ENCODE results near the gene CNTLN.
"Not testable (repeated sequence)": the region's sequence is repeated elsewhere in the genome, so short reads cannot be mapped to it uniquely, and the experiment has no call there.

CNTLN gene

DNA sequence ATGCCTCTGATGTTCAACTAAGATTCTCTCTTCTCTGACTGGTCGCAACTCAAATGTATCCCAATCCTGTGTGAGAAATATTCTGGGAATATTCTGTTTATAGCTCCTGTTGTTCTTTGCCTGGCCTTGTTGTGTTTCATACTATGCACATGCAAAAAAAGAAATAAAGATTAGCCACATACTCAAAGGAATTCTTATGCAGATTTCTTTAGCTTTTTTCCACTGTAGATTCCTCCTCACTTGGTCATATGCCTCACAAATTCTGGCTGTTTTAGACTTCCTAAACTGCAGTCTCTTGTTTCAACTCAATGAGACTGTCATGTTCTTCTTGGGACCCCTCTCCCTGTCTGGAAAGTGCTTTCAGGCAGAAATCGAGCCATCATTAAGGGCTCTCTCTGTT lies 226.5 kb downstream of the CNTLN start:
- Histone ChIP-seq H3K36me3 (replicated peaks) (no peaks in the 10 kb centered on the region), H3K4me1 (peaks cover 15% of the 10 kb centered on the region), H3K4me3 (no peak overlapping the region), H3K9me3 (no peaks in the 10 kb centered on the region), H3K27me3 (ENCODE audit: low read depth) (no peaks in the 10 kb centered on the region)
- in situ Hi-C loops (cut with MboI; ENCODE audit: low sequenced_read_pairs) = no loop called here
- DNase-seq (ENCODE audit: low spot score in 2 of 2) = peak; percentile 34 to 89

DNA sequence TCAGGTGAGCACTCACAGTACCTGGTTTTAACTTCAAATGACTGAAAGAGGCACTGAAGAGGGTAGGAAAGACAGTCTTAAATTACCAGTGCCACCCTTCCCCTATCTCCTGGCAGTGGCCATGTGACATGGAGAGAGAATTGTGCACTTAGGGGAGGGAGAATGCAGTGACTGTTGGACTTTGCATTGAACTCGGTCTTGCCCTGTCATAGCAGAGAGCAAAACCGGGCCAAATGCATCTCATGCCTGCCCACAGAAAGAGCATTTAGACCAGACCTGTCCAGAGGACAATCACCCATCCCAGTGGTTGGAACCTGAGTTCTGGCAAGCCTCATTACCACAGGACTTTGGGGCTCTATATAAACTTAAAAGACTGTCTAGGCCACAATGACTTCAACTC lies 232.2 kb downstream of the CNTLN start:
- in situ Hi-C loops (cut with MboI; ENCODE audit: low sequenced_read_pairs) = no loop called here
- Histone ChIP-seq H3K4me3 (no peak overlapping the region), H3K36me3 (replicated peaks) (no peaks in the 10 kb centered on the region), H3K9me3 (no peaks in the 10 kb centered on the region), H3K4me1 (peaks cover 4% of the 10 kb centered on the region), H3K27me3 (ENCODE audit: low read depth) (no peaks in the 10 kb centered on the region)
- DNase-seq (ENCODE audit: low spot score in 2 of 2) = no peak

DNA sequence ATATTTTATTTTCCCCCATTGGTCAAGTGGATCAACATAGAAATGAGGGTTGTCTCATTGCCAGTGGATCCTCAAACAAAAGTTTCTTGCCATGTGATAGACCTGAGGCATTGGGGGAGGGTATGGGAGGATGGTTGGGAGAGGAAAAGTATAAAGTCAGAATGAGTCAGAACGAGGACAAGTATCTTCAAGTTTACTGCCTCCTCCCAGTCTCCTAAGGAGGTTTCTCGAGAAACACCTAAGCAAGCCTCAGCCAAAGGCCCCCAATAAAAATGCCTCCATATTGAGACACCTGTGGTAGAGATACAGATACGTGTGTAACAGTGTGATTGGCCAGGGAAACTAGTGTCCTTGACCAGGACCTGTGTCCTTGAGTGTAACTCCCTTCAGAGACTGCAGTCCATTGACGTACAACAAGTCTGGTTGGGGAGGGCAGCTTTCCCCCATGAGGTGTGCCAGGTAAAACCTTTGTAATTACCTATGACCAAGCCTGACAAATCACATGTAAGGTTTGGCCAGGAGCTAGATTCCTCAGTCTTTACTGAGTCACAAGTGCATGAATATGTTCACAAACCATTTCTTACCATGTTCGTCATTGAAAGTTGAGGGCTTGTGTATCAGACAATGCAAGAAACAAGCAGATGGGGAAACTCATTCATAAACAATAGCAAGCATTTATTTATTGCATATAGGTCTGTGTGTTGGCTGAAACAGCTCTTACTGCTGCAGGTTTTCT lies 245.5 kb downstream of the CNTLN start:
- Histone ChIP-seq H3K9me3 (no peaks in the 10 kb centered on the region), H3K27me3 (ENCODE audit: low read depth) (no peaks in the 10 kb centered on the region), H3K36me3 (replicated peaks) (no peaks in the 10 kb centered on the region), H3K4me1 (no peaks in the 10 kb centered on the region), H3K4me3 (no peak overlapping the region)
- DNase-seq (ENCODE audit: low spot score in 2 of 2) = no peak
- in situ Hi-C loops (cut with MboI; ENCODE audit: low sequenced_read_pairs) = no loop called here

DNA sequence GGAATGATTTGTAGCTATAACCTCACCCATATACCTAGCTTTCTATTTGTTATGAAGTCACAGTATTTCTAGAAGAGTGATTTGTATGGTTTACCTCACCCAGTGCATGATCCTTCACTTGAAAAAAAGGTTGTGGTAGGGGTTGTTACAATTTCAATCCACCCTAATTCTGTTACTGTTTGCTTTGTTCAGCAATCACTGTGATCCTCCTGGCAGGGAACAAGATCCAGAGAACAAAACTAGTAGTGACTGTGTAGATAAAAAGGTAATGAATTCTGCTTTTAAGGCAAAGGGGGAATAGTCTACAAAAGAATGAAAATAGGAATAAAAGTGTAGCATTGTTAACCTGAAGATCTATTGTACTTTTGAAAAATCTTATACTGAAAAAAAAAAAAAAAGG lies 252.7 kb downstream of the CNTLN start:
- peaks cover 10% of the 10 kb centered on the region for H3K4me1 ChIP-seq
- no peaks in the 10 kb centered on the region for H3K9me3 ChIP-seq
- in situ Hi-C loops (cut with MboI; ENCODE audit: low sequenced_read_pairs) = no loop called here
- no peaks in the 10 kb centered on the region for H3K27me3 ChIP-seq (ENCODE audit: low read depth)
- DNase-seq (ENCODE audit: low spot score in 2 of 2) = peak in 1 of 2 experiments; percentile 27
- H3K4me3 ChIP-seq = no peak overlapping the region
- H3K36me3 ChIP-seq (replicated peaks) = no peaks in the 10 kb centered on the region

DNA sequence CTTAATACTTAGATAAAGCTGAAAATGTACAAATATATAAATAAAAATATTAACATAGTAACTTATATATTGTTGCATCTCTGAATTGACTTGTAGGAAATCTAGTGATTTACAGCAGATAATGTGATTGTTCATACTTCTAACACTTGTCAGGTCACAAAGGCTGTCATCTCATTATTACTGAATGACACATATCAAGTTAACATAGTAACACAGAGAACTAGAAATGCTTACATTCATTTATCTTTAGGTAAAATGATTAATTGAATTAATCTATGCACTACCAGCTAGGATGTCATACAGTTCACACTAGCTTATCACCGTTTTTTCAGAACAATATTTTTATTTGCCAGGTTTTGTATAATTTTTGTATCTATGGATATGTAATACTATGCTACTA lies 254.2 kb downstream of the CNTLN start:
- Histone ChIP-seq H3K4me1 (peaks cover 10% of the 10 kb centered on the region), H3K27me3 (ENCODE audit: low read depth) (no peaks in the 10 kb centered on the region), H3K4me3 (no peak overlapping the region), H3K9me3 (no peaks in the 10 kb centered on the region), H3K36me3 (replicated peaks) (no peaks in the 10 kb centered on the region)
- in situ Hi-C loops (cut with MboI; ENCODE audit: low sequenced_read_pairs) = no loop called here
- no peak for DNase-seq (ENCODE audit: low spot score in 2 of 2)

DNA sequence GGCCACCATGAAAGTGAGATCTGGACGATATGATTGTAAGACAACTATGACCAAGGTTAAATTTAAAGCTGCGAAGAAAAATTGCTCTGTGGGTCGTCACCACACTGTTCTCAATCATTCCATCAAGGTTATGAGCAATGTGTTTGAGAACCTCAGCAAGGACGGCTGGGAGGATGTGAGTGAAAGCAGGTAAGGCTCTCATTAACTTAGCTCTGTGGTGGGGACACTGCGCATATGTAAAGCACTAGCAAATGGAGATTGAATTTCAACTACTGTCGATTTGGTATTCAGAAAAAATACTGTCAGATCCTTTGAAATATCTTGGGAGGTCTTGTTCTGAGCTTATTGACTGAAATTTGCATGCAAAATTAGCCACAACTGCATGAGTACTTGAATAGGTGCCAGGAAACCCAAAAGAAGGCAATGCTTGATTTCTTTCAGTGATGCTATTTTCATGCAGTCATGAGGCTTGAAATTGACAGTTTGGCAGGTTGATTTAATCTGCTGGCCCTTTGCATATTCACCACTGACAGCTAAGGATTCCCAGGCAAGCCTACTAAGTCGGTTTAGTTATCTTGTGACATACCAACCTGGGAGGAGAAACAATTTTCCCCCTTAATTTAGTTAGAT lies 260.2 kb downstream of the CNTLN start:
- Histone ChIP-seq H3K4me3 (no peak overlapping the region), H3K27me3 (ENCODE audit: low read depth) (no peaks in the 10 kb centered on the region), H3K36me3 (replicated peaks) (no peaks in the 10 kb centered on the region), H3K4me1 (peaks cover 11% of the 10 kb centered on the region), H3K9me3 (no peaks in the 10 kb centered on the region)
- in situ Hi-C loops (cut with MboI; ENCODE audit: low sequenced_read_pairs) = no loop called here
- DNase-seq (ENCODE audit: low spot score in 2 of 2) = no peak

DNA sequence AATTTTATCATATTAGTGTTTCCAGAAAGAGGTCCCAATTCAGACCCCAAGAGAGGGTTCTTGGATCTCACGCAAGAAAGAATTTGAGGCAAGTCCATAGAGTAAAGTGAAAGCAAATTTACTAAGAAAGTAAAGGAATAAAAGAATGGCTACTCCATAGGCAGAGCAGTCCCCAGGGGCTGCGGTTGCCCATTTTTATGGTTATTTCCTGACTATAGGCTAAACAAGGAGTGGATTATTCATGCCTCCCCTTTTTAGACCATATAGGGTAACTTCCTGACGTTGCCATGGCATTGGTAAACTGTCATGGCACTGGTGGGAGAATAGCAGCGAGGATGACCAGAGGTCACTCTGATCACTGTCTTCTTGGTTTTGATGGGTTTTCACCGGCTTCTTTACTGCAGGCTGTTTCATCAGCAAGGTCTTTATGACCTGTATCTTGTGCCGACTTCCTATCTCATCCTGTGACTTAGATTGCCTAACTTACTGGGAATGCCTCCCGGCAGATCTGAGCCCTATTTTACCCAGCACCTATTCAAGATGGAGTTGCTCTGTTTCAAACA lies 262.4 kb downstream of the CNTLN start:
- H3K27me3 ChIP-seq (ENCODE audit: low read depth); H3K9me3 ChIP-seq; H3K36me3 ChIP-seq (replicated peaks); H3K4me3 ChIP-seq; in situ Hi-C loops (cut with MboI; ENCODE audit: low sequenced_read_pairs): not testable (repeated sequence)
- peaks cover 11% of the 10 kb centered on the region for H3K4me1 ChIP-seq
- DNase-seq (ENCODE audit: low spot score in 2 of 2) = peak in 1 of 2 experiments; percentile 31

DNA sequence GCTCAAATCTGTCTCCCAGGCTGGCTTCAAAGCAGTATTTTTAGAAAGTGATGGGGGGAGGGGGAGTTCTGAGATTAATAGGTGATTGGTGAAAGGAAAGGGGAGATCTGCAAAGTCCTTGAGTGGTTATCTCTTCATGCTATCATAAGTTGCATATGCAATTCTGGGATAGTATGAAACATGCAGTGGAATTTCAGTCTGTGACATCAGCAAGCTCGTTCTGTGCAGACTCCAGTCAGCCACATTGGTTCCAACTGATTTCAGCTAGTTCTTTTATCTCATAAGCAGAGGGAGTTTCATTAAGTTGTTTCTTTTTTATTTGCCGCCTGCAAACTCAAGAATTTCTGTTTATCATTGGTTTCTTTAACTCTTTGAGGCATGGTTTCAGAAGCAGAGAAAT lies 263.5 kb downstream of the CNTLN start:
- peaks cover 11% of the 10 kb centered on the region for H3K4me1 ChIP-seq
- DNase-seq (ENCODE audit: low spot score in 2 of 2) = no peak
- H3K36me3 ChIP-seq (replicated peaks) = no peaks in the 10 kb centered on the region
- in situ Hi-C loops (cut with MboI; ENCODE audit: low sequenced_read_pairs) = no loop called here
- no peaks in the 10 kb centered on the region for H3K9me3 ChIP-seq
- no peaks in the 10 kb centered on the region for H3K27me3 ChIP-seq (ENCODE audit: low read depth)
- H3K4me3 ChIP-seq = no peak overlapping the region

DNA sequence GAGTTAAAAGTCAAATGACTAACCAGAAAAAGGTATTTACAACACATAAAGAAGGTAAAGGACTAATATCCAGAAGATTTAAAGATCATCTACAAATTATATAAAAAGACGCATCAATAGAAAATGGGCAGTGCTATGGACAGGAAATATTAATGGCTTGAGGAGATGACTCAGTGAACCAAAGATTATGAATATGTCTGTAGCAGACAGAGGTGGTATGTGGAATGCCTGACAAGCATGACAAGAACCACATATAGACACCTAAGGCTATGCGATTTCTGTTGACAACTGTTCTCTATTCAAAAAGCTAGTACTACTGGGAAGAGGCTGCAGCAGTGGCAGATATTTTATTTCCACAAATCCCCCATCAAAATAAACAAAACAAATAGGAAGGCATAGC lies 267.0 kb downstream of the CNTLN start:
- Histone ChIP-seq H3K4me3 (no peak overlapping the region), H3K4me1 (peaks cover 11% of the 10 kb centered on the region), H3K9me3 (no peaks in the 10 kb centered on the region), H3K27me3 (ENCODE audit: low read depth) (no peaks in the 10 kb centered on the region), H3K36me3 (replicated peaks) (no peaks in the 10 kb centered on the region)
- no peak for DNase-seq (ENCODE audit: low spot score in 2 of 2)
- in situ Hi-C loops (cut with MboI; ENCODE audit: low sequenced_read_pairs) = no loop called here

DNA sequence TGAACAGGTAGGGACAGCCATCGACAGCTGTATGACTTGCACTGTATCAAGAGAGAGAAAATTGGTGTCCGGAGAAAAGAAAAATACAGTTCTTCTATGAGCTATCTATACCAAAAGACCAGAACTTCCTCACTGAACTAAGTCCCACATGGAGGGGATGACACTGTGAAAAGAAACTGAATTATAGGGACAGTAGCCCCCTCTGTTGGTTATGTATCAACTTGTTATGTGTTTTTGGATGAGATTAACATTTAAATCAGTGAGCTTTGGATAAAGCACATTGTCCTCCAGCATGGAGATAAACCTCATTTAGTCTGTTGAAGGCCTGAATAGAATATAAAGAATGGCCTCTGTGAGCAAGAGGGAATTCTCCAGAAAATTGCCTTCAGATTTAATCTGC lies 267.5 kb downstream of the CNTLN start:
- peak in 1 of 2 experiments; percentile 52 for DNase-seq (ENCODE audit: low spot score in 2 of 2)
- Histone ChIP-seq H3K36me3 (replicated peaks) (no peaks in the 10 kb centered on the region), H3K9me3 (no peaks in the 10 kb centered on the region), H3K27me3 (ENCODE audit: low read depth) (no peaks in the 10 kb centered on the region), H3K4me3 (no peak overlapping the region), H3K4me1 (peaks cover 11% of the 10 kb centered on the region)
- in situ Hi-C loops (cut with MboI; ENCODE audit: low sequenced_read_pairs) = no loop called here

DNA sequence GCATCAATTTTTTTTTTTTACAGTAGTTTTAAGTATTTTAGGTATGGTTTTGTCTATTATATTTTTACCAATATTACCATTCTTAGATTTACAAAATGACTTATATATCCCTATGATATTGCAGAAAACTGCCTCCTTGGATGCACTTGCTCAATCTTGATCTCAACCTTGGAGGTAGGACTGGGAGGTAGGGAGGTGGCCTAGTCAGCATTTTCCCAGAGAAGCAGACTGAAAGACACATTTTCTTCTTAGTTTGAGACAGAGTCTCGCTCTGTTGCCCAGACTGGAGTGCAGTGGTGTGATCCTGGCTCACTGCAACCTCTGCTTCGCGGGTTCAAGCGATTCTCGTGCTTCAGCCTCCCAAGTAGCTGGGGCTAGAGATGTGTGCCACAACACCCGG lies 268.7 kb downstream of the CNTLN start:
- Histone ChIP-seq H3K4me1 (peaks cover 11% of the 10 kb centered on the region), H3K9me3 (no peaks in the 10 kb centered on the region), H3K36me3 (replicated peaks) (no peaks in the 10 kb centered on the region), H3K27me3 (ENCODE audit: low read depth) (no peaks in the 10 kb centered on the region), H3K4me3 (no peak overlapping the region)
- in situ Hi-C loops (cut with MboI; ENCODE audit: low sequenced_read_pairs) = no loop called here
- no peak for DNase-seq (ENCODE audit: low spot score in 2 of 2)

DNA sequence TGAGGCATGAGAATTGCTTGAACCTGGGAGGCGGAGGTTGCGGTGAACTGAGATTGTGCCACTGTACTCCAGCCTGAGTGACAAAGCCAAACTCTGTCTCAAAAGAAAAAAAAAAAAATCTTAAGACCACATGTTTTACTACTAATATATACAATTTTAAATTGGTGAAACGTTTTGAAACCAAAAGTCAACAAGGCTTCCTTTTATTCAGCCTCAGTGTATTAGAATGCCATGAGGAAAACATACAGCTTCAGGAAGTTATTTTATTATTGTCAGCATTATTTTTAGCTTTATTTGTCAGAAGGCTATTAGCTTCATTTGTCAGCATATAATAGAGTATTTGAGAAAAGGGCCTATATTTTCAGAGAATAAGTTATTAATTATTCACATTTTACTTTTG lies 280.1 kb downstream of the CNTLN start:
- no peak overlapping the region for H3K4me3 ChIP-seq
- no peaks in the 10 kb centered on the region for H3K4me1 ChIP-seq
- H3K9me3 ChIP-seq = no peaks in the 10 kb centered on the region
- no peaks in the 10 kb centered on the region for H3K27me3 ChIP-seq (ENCODE audit: low read depth)
- in situ Hi-C loops (cut with MboI; ENCODE audit: low sequenced_read_pairs) = no loop called here
- no peak for DNase-seq (ENCODE audit: low spot score in 2 of 2)
- no peaks in the 10 kb centered on the region; the same call in 1 of the 2 replicates for H3K36me3 ChIP-seq (replicated peaks)

DNA sequence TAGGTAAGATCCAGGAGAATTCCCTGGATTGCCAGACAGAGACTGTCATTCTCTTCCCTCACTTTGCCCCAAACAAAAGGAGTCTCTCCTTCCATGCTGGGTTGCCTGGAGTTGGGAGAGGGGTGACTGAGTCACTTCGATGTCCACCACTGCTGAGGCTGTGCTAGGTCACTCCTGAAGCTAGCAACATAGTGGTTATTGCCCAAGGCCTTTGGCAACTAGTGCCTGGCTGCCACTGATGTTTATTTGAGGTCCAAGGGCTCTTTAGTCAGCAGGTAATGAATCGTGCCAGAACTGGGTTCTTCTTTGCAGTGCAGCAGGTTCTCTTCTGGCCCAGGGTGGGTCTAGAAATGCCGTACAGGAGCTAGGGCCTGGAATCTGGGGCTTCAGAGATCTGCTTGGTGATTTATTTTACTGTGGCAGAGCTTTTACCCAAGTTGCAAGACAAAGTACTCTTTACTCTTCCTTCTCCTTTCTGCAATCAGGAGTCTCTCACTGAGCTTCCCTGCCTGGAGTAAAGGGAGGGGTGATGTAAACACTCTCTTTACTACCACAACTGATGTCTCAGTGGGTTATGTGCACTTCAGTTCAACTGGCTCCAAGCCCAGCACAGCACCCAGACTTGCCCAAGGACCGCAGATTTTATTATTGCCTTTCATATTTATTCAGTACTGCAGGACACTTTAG lies 288.3 kb downstream of the CNTLN start:
- in situ Hi-C loops (cut with MboI; ENCODE audit: low sequenced_read_pairs) = no loop called here
- no peaks in the 10 kb centered on the region for H3K9me3 ChIP-seq
- DNase-seq (ENCODE audit: low spot score in 2 of 2) = no peak
- H3K4me3 ChIP-seq = no peak overlapping the region
- H3K4me1 ChIP-seq = peaks cover 11% of the 10 kb centered on the region
- no peaks in the 10 kb centered on the region for H3K36me3 ChIP-seq (replicated peaks)
- H3K27me3 ChIP-seq (ENCODE audit: low read depth) = no peaks in the 10 kb centered on the region

DNA sequence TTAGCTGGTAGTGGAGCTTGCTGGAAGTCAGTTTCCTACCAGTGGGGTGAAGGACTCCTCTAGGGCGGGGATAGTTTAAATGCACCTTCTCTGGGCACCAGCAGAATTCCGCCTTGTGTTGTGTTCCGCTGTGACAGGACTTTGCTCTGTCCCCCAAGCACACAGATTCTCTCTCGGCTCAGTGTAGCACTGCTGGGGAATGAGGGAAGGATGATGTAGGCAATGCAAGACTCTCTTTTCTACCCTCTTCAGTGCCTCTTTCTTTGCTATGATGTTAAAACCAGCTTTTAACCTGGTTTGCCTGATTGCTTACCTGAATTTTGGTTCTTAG lies 288.8 kb downstream of the CNTLN start:
- in situ Hi-C loops (cut with MboI; ENCODE audit: low sequenced_read_pairs) = no loop called here
- Histone ChIP-seq H3K27me3 (ENCODE audit: low read depth) (no peaks in the 10 kb centered on the region), H3K4me1 (peaks cover 11% of the 10 kb centered on the region), H3K9me3 (no peaks in the 10 kb centered on the region), H3K36me3 (replicated peaks) (no peaks in the 10 kb centered on the region), H3K4me3 (no peak overlapping the region)
- no peak for DNase-seq (ENCODE audit: low spot score in 2 of 2)
